Neural progenitor cell (in vitro differentiated cells): ENCODE results near the gene PTTG1IP. TPM values are rescaled to one million over a fixed set of nuclear protein-coding genes. Genes with fewer than 3 reads are reported as not detected.

Experiments
- DNase-seq: peaks from one replicate; pipeline ENCODE4 v3.0.0-alpha.2; 2016; ENCODE audit warnings: low spot score
- H2AFZ ChIP-seq: fragments of 200-600 bp; sonication (generic); replicated peaks from 2 replicates; pipeline ENCODE4 v1.6.1; 2016; ENCODE audit warnings: antibody characterized with exemption
- H3F3A ChIP-seq: fragments of 200-600 bp; sonication (generic); 2 replicates; pipeline ENCODE4 v1.6.1; 2016; ENCODE audit warnings: antibody characterized with exemption, low read depth
- H3K27ac ChIP-seq: fragments of 200-600 bp; sonication (generic); 2 replicates; pipeline ENCODE4 v1.5.1; 2016; ENCODE audit warnings: mild to moderate bottlenecking
- H3K27me3 ChIP-seq: fragments of 200-600 bp; sonication (generic); 2 replicates; pipeline ENCODE4 v1.6.1; 2016; ENCODE audit warnings: mild to moderate bottlenecking, moderate library complexity
- H3K36me3 ChIP-seq: fragments of 200-600 bp; sonication (generic); 2 replicates; pipeline ENCODE4 v1.5.1; 2016
- H3K4me1 ChIP-seq: fragments of 200-600 bp; sonication (generic); 2 replicates; pipeline ENCODE4 v1.6.1; 2016; ENCODE audit warnings: mixed run types
- H3K4me2 ChIP-seq: fragments of 200-600 bp; sonication (generic); 2 replicates; pipeline ENCODE4 v1.6.1; 2016
- H3K4me3 ChIP-seq: fragments of 200-600 bp; sonication (generic); 2 replicates; pipeline ENCODE4 v1.5.1; 2016
- H3K79me2 ChIP-seq: fragments of 200-600 bp; sonication (generic); 2 replicates; pipeline ENCODE4 v1.6.1; 2016; ENCODE audit warnings: low read depth
- H3K9ac ChIP-seq: fragments of 200-600 bp; sonication (generic); 2 replicates; pipeline ENCODE4 v1.6.1; 2016
- H3K9me3 ChIP-seq: fragments of 200-600 bp; sonication (generic); 2 replicates; pipeline ENCODE4 v1.5.1; 2016; ENCODE audit warnings: low read depth
- H4K20me1 ChIP-seq: fragments of 200-600 bp; sonication (generic); 2 replicates; pipeline ENCODE4 v1.6.1; 2016; ENCODE audit warnings: low read depth
- H3K27ac Mint-ChIP-seq: 3 replicates; pipeline ENCODE4 v1.8.0; 2021; ENCODE audit warnings: mixed read lengths
- H3K27me3 Mint-ChIP-seq: 2 replicates; pipeline ENCODE4 v1.8.0; 2022; ENCODE audit warnings: low read depth, mild to moderate bottlenecking, inconsistent platforms, moderate library complexity, mixed read lengths; ENCODE audit not compliant: insufficient read depth
- H3K36me3 Mint-ChIP-seq: 3 replicates; pipeline ENCODE4 v1.8.0; 2021; ENCODE audit warnings: mixed read lengths
- H3K4me1 Mint-ChIP-seq: 3 replicates; pipeline ENCODE4 v1.8.0; 2021; ENCODE audit warnings: mixed read lengths
- H3K4me3 Mint-ChIP-seq: 3 replicates; pipeline ENCODE4 v1.8.0; 2021; ENCODE audit warnings: mild to moderate bottlenecking, moderate library complexity, mixed read lengths
- H3K9me3 Mint-ChIP-seq: 3 replicates; pipeline ENCODE4 v1.8.0; 2020; ENCODE audit warnings: mixed read lengths
- EZH2 ChIP-seq: fragments of 200-600 bp; sonication (generic); IDR thresholded peaks from 2 replicates; pipeline ENCODE4 v1.6.1; 2017; ENCODE audit warnings: antibody characterized with exemption, mild to moderate bottlenecking, moderate library complexity
- EZH2phosphoT487 ChIP-seq: fragments of 200-600 bp; sonication (generic); IDR thresholded peaks from 2 replicates; pipeline ENCODE4 v1.6.1; 2017; ENCODE audit warnings: antibody characterized with exemption
- total RNA-seq: library from RNA; depleted of rRNA; stranded (reverse); fragments of >200 nt; gene quantifications from 2 replicates; pipeline ENCODE4 v1.2.3, GENCODE V29; 2015; ENCODE audit warnings: low replicate concordance
- TF ChIP-seq, protein P1 (sequence below): fragments of 200-600 bp; sonication (generic); IDR thresholded peaks from 2 replicates; pipeline ENCODE4 v1.5.1; 2017; ENCODE audit warnings: antibody characterized with exemption, mild to moderate bottlenecking

The PTTG1IP gene
- total RNA-seq, 1 donor from 2014 or later = 162 TPM

DNA sequence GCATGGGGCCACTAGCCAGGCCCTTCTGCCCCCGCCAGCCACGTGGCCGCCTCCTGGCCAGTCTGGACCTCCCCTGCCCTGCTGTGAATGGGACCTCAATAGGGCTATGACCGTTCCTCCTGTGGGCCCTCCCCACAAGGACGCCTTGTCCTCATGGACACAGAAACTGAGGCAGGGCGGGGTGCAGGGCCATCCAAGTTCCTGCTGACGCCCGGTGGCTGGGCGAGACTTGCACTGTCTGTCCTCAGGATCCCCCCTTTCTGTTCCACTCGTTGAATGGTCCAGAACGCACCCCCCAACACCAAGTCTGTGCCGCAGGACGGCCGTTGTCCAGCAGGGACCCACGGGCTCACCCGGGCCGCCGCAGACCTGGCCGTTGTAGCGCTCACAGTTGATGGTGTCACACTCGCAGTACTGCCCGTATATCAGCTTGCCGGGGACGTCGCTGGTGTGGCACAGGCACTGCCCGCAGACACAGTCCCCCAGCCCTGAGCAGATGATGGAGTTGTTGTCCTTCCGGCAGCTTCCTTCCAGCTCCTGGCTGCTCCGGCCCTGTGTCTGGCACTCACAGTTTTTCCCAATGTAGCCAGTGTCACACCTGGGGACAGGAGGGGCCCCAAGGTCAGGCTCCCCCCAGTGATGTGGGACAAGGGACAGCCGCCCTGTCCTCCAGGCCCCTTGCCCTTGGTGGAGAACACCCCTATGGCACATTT is 16.3 kb upstream of the PTTG1IP start:
- Histone ChIP-seq H3K79me2 (no peaks in the 10 kb centered on the region), H2AFZ (no peak overlapping the region), H3K9me3 (no peaks in the 10 kb centered on the region), H3K9ac (no peak overlapping the region), H3K36me3 (no peaks in the 10 kb centered on the region), H3K4me1 (no peaks in the 10 kb centered on the region), H4K20me1 (no peaks in the 10 kb centered on the region), H3K27me3 (no peaks in the 10 kb centered on the region), H3K27ac (no peak overlapping the region), H3K4me2 (no peak overlapping the region), H3F3A (no peaks in the 10 kb centered on the region), H3K4me3 (no peak overlapping the region)
- Mint-ChIP-seq H3K9me3 (no peaks in the 10 kb centered on the region), H3K4me3 (no peak overlapping the region), H3K27me3 (peaks cover 11% of the 10 kb centered on the region), H3K4me1 (peaks cover 3% of the 10 kb centered on the region), H3K27ac (no peak overlapping the region), H3K36me3 (no peaks in the 10 kb centered on the region)
- DNase-seq = no peak
- TF ChIP-seq EZH2 (no peak), EZH2phosphoT487 (no peak)
- TF ChIP-seq, protein P1, sequence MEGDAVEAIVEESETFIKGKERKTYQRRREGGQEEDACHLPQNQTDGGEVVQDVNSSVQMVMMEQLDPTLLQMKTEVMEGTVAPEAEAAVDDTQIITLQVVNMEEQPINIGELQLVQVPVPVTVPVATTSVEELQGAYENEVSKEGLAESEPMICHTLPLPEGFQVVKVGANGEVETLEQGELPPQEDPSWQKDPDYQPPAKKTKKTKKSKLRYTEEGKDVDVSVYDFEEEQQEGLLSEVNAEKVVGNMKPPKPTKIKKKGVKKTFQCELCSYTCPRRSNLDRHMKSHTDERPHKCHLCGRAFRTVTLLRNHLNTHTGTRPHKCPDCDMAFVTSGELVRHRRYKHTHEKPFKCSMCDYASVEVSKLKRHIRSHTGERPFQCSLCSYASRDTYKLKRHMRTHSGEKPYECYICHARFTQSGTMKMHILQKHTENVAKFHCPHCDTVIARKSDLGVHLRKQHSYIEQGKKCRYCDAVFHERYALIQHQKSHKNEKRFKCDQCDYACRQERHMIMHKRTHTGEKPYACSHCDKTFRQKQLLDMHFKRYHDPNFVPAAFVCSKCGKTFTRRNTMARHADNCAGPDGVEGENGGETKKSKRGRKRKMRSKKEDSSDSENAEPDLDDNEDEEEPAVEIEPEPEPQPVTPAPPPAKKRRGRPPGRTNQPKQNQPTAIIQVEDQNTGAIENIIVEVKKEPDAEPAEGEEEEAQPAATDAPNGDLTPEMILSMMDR = no peak

DNA sequence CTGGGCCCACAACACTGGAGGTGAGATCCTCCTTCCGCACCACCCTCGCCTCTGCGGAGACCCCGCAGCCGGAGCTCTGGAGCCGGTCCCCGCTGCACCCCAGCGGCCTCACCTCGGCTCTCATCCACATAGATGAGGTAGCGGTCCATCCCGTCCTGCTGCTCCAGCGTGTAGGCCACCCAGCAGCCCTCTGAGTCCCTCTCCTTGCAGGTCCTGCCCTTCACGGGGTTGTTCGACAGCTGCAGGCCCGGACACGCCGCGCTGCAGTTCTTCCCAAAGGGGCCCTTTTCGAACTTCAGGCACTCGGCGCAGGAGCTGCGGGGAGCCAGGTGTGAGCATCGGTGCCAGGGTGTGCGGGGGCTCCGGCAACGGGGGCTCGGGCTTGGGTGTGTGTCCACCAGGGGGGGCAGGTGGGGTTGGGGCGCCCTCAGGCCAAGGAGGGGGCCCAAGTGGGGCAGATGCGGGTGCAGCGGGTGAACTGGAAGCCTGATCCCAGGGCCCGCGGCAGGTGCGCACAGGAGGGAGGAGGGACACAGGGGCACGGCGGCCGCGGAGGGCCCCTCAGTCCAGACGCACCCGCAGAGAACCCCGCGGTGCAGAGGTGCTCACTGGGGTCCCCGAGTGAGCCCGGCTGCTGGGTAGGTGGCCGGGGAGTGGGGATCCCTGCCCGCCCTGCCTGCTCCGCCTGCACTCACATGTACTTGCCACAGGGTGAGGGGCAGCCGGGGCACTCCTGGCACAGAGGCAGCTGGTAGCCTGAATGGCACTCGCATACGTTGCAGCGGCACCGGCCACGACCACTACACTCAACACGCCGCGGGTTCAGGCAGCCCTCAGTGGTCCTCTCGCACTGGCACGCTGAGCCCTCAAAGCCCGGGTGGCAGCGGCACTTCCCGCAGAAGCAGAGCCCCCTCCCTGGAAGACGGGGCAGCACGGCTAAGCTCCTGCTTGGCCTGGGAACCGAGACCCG is 15.4 kb upstream of the PTTG1IP start:
- Mint-ChIP-seq H3K9me3 (no peaks in the 10 kb centered on the region), H3K4me1 (peaks cover 3% of the 10 kb centered on the region), H3K36me3 (no peaks in the 10 kb centered on the region), H3K27me3 (peaks cover 9% of the 10 kb centered on the region), H3K4me3 (no peak overlapping the region), H3K27ac (no peak overlapping the region)
- H3K4me3 ChIP-seq = no peak overlapping the region
- H3F3A ChIP-seq = no peaks in the 10 kb centered on the region
- H3K27me3 ChIP-seq = no peaks in the 10 kb centered on the region
- H3K79me2 ChIP-seq = no peaks in the 10 kb centered on the region
- H3K4me1 ChIP-seq = no peaks in the 10 kb centered on the region
- no peak overlapping the region for H3K9ac ChIP-seq
- no peaks in the 10 kb centered on the region for H3K36me3 ChIP-seq
- DNase-seq = no peak
- TF ChIP-seq EZH2 = no peak
- TF ChIP-seq, protein P1 = no peak
- no peak for TF ChIP-seq EZH2phosphoT487
- no peak overlapping the region for H3K27ac ChIP-seq
- no peak overlapping the region for H2AFZ ChIP-seq
- no peaks in the 10 kb centered on the region for H4K20me1 ChIP-seq
- no peak overlapping the region for H3K4me2 ChIP-seq
- H3K9me3 ChIP-seq = no peaks in the 10 kb centered on the region

DNA sequence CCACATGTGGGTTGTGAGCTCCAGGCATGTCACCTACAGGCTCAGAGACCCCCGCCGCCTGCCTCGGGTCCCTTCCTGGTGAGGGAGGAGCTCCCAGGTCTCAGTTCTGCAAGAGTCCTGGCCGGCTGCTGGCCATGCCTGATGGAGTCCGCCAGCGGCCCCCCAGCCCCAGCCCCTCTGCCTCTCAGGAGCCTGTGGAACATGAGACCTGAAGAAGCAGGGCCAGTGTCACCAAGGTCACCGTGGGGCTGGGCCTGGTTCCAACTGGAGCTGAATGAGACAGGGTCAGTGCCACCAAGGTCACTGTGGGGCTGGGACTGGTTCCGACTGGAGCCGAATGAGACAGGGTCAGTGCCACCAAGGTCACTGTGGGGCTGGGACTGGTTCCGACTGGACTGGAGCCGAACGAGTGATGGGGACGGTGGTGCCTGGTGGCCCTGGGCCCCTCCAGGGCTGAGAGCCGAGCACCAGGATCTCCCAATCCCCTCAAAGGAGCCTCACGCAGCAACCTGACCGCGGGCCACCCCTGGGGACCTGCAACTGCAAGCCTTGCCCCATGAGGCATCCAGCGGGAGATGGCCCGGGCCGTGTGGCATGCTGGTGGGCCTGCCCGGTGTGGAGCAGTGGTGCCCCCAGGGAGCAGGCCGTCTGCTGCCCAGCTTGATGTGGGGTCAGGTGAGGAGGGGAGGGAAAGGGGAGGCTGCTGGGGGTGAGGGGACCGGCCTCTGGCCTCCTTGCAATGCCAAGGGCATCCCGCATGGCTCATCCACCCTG is 14.5 kb upstream of the PTTG1IP start:
- H3F3A ChIP-seq = no peaks in the 10 kb centered on the region
- H3K27me3 Mint-ChIP-seq = peaks cover 7% of the 10 kb centered on the region
- H3K9me3 Mint-ChIP-seq = no peaks in the 10 kb centered on the region
- no peaks in the 10 kb centered on the region for H3K36me3 Mint-ChIP-seq
- DNase-seq = no peak
- H3K4me1 ChIP-seq = no peaks in the 10 kb centered on the region
- no peaks in the 10 kb centered on the region for H3K27me3 ChIP-seq
- H3K4me2 ChIP-seq = no peak overlapping the region
- H3K9me3 ChIP-seq = no peaks in the 10 kb centered on the region
- no peak for TF ChIP-seq EZH2
- no peak for TF ChIP-seq EZH2phosphoT487
- TF ChIP-seq, protein P1 = no peak
- H3K4me1 Mint-ChIP-seq = peaks cover 3% of the 10 kb centered on the region
- no peak overlapping the region for H3K27ac ChIP-seq
- no peaks in the 10 kb centered on the region for H3K79me2 ChIP-seq
- no peaks in the 10 kb centered on the region for H4K20me1 ChIP-seq
- H3K27ac Mint-ChIP-seq = no peak overlapping the region
- H2AFZ ChIP-seq = no peak overlapping the region
- no peak overlapping the region for H3K4me3 Mint-ChIP-seq
- no peak overlapping the region for H3K4me3 ChIP-seq
- no peaks in the 10 kb centered on the region for H3K36me3 ChIP-seq
- no peak overlapping the region for H3K9ac ChIP-seq
